Epithelial cell of proximal tubule (primary cell): ENCODE results near the gene RNU6-9. TPM values are rescaled to one million over a fixed set of nuclear protein-coding genes. Genes with fewer than 3 reads are reported as not detected.

Experiments
- DNase-seq: peaks from one replicate; pipeline ENCODE4 v3.0.0-alpha.2; 2011; ENCODE audit warnings: low read depth
- H3K4me3 ChIP-seq: 2 replicates; pipeline ENCODE4 v1.5.1; 2011; ENCODE audit warnings: low read depth, mild to moderate bottlenecking, low read length
- total RNA-seq: library from RNA; depleted of rRNA; stranded (reverse); fragments of >200 nt; gene quantifications from 2 replicates; pipeline ENCODE4 v1.2.3, GENCODE V29; 2015
- TF ChIP-seq, protein P1 (sequence below): conservative IDR thresholded peaks from 2 replicates; pipeline ENCODE4 v1.5.1; 2012; ENCODE audit warnings: low read depth, mild to moderate bottlenecking, low read length

RNU6-9 gene
- total RNA-seq, 1 donor from 2014 or later: not detected

DNA sequence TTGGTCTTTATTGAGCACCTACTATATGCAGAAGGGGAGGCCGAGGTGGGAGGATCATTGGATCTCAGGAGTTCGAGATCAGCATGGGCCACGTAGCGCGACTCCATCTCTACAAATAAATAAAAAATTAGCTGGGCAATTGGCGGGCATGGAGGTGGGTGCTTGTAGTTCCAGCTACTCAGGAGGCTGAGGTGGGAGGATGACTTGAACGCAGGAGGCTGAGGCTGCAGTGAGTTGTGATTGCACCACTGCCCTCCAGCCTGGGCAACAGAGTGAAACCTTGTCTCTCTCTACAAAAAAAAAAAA, 30.0 kb upstream of the RNU6-9 start:
- no peak overlapping the region for H3K4me3 ChIP-seq
- TF ChIP-seq, protein P1, sequence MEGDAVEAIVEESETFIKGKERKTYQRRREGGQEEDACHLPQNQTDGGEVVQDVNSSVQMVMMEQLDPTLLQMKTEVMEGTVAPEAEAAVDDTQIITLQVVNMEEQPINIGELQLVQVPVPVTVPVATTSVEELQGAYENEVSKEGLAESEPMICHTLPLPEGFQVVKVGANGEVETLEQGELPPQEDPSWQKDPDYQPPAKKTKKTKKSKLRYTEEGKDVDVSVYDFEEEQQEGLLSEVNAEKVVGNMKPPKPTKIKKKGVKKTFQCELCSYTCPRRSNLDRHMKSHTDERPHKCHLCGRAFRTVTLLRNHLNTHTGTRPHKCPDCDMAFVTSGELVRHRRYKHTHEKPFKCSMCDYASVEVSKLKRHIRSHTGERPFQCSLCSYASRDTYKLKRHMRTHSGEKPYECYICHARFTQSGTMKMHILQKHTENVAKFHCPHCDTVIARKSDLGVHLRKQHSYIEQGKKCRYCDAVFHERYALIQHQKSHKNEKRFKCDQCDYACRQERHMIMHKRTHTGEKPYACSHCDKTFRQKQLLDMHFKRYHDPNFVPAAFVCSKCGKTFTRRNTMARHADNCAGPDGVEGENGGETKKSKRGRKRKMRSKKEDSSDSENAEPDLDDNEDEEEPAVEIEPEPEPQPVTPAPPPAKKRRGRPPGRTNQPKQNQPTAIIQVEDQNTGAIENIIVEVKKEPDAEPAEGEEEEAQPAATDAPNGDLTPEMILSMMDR: no peak
- DNase-seq: no peak

DNA sequence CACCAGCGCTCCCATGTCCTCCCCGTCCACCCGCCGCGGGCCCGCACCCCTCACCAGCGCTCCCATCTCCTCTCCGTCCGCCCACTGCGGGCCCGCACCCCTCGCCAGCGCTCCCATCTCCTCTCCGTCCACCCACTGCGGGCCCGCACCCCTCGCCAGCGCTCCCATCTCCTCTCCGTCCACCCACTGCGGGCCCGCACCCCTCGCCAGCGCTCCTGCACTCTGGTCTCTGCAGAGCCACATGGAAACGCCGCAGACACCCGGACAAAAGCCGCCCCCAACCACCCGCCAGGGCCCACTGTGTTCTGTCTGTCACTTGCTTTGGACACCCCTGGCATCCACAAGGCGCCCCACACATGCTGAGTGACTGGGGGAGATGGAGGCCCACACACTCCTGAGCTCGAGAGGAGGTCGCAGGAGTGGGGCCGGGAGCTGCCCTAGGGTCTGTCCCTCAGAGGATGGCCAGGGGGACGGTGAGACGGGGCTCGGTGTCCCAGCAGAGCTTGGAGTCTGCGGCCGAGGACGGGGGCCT, 26.4 kb upstream of the RNU6-9 start:
- DNase-seq: no peak
- H3K4me3 ChIP-seq: no peak overlapping the region
- TF ChIP-seq, protein P1: no peak

DNA sequence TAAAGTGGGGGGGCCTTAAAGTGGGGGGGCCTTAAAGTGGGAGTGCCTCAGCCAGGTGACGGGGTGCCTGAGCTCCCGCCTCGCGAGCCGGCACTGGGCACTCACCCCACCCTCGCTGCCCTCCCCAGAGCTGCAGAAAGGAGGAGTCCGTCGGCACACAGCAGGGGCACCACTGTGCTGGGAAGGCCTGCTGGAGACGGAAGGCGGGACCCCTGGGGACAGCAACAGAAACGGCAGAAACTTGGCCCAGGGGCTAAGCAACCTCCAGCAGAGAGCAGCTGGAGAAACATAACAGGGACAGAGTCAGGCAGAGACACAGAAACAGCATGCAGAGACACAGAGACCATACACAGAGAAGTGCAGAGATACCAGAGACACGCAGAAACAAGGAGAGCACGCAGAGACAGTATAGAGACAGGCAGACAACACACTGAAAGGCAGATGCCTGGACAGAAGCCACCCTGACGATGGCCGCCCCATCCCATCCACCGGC, 25.9 kb upstream of the RNU6-9 start:
- TF ChIP-seq, protein P1: no peak
- no peak overlapping the region for H3K4me3 ChIP-seq
- no peak for DNase-seq

DNA sequence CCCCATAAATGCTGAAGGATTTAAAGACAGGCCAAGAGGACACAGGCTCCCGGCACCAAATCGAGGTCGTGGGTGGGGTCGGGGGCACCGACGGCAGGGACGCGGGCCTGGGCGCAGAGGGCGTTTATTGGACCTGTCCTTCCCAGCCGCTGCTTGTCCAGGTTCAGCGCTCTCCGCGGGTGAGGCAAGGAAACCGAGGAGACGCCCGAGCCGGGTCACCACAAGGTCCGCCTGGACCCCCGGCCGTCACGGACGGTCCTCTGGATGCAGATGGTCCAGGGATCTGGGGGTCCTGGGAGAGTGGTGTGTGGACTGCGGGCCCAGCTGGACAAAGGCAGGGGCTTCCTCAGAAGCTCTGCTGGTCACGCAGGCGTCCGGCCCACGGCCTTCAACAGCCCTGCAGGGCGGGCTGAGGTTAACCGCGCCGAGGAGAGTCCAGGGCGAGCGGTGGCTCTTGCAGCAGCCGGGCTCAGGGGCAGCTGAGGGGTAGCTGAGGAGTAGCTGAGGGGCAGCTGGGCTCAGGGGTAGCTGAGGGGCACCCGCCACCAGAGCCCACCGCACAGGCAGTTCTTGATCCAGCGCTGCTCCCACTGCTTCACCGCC, 25.3 kb upstream of the RNU6-9 start:
- TF ChIP-seq, protein P1: no peak
- no peak overlapping the region for H3K4me3 ChIP-seq
- DNase-seq: no peak

DNA sequence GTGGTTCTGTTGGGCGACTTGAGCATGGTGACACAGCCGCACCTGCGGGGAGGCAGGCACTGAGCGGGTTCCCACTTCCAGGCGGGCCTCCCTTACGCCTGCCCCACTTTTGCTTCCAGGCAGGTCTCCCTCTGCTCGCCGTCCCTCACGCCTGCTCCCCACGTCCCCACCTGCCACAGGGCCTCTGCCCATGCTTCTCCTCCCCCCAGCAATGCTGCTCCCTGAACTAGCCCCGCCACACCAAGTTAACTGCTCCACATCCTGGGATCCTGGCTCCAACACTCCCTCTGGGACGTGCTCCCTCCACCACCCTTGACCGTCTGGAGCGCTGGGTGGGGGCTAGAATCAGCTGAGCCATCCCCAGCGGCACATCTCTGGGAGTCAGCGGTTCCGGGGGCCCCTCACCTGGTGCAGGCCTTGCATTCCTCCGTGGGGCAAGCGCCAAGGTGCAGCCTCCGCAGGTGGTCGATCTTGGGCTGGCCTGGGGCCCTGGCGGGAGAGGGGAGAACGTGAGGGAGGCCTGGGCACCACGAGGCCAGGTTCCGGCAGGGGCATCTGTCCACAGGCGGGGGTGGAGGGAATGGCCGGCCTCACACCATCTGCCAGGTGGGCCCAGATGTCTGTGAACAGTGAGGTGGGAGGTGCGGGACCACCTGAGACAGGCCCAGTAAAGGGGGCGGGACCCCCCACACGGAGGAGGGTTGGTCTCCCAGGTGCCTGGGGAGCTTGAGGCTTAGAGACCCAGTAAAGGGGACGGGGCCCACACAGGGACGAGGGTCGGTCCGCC, 24.6 kb upstream of the RNU6-9 start:
- DNase-seq: no peak
- TF ChIP-seq, protein P1: no peak
- H3K4me3 ChIP-seq: no peak overlapping the region

DNA sequence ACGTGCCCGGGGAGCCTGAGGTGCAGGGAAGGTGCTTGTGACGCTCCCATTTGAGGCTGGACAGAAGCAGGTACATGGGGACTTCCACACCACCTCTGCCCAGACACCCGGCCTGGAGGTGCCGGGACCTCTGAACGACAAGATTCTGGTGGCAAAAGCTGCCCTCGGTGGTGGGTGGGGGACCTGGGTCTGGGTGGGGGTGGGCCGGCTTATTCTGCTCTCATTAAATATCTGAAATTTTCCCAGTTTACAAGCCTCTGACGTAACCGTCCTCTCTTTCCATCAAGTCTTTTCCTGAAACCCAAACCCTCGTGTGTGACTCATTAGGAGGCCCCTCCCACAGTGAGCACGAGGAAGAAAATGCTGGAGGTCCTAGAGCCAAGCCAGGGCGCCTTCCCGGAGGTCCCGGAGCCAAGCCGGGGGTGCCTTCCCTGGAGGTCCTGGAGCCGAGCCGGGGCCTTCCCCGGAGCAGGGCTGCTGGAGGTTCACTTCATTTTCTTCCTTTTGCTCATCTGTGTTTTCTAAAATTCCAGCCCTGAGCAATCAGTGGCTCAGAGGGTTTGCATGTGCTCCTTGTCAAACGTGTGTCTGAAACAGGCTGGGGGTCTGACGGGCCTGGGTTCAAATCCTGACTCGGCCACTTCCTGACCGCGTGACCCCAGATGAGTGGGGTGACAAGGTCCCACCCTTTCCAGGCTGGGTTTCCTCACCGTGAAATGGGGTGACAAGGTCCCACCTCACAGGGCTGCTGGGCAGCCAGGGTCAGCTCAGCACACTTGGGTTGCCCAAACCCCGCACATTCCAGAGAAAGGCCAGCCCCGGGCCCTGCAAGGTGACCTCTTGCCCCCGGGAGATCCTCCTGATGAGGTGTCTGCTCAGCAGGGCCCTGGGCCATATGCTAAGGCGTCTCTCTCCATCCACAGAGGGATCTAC, 23.8 kb upstream of the RNU6-9 start:
- no peak for DNase-seq
- TF ChIP-seq, protein P1: no peak
- no peak overlapping the region for H3K4me3 ChIP-seq
